HEK293 (cell line): Measurements from ENCODE around the gene PIEZO1.

ENCODE experiments used
- CTCF ChIA-PET: fragments of 350-600 bp; formaldehyde crosslinking; extraction: SDS; loops from one replicate; lab custom pipeline; 2021; ENCODE audit warnings: antibody characterized with exemption; lab: Yijun Ruan, JAX
- POLR2A ChIA-PET: fragments of 300-600 bp; formaldehyde crosslinking; extraction: SDS; loops from one replicate; lab custom pipeline; 2020; ENCODE audit warnings: antibody characterized with exemption, inconsistent platforms; lab: Yijun Ruan, JAX
- H3K27ac ChIP-seq: fragments of 200-500 bp; sonication (Bioruptor generic); 2 replicates; pipeline ENCODE4 v1.5.1; 2014; ENCODE audit warnings: low read depth, low read length, control low read depth, inconsistent platforms; ENCODE audit errors: extremely low read depth
- H3K36me3 ChIP-seq, 2 experiments: fragments of 200-500 bp in 1 of 2; sonication (Bioruptor generic) in 1 of 2; 1 replicate in 1 of 2; 2 replicates in 1 of 2; pipeline ENCODE4 v1.5.1; 2014 to 2017; ENCODE audit warnings: inconsistent platforms in 2 of 2, low read length in 2 of 2; ENCODE audit not compliant: control insufficient read depth in 2 of 2, insufficient read depth in 1 of 2
- H3K4me1 ChIP-seq: fragments of 200-500 bp; sonication (Bioruptor generic); 2 replicates; pipeline ENCODE4 v1.5.1; 2014; ENCODE audit warnings: mild to moderate bottlenecking, low read length, inconsistent platforms; ENCODE audit not compliant: control insufficient read depth, insufficient read depth
- H3K4me3 ChIP-seq: 2 replicates; pipeline ENCODE4 v1.5.1; 2011; ENCODE audit warnings: low read depth, mild to moderate bottlenecking, control low read depth, low read length, moderate library complexity
- H3K9me3 ChIP-seq: fragments of 200-500 bp; sonication (Bioruptor generic); 2 replicates; pipeline ENCODE4 v1.5.1; 2014; ENCODE audit warnings: low read depth, low read length, inconsistent platforms; ENCODE audit not compliant: control insufficient read depth, insufficient read depth
- MZF1 ChIP-seq: fragments of 450-650 bp; formaldehyde crosslinking; IDR thresholded peaks from 2 replicates; pipeline ENCODE4 v1.5.1; 2017; ENCODE audit warnings: missing biosample characterization, missing genetic modification characterization, borderline replicate concordance
- REST ChIP-seq: fragments of 450-650 bp; formaldehyde crosslinking; IDR thresholded peaks from 2 replicates; pipeline ENCODE4 v1.5.1; 2016; ENCODE audit warnings: missing biosample characterization, missing genetic modification characterization
- ZBTB17 ChIP-seq: fragments of 450-650 bp; formaldehyde crosslinking; IDR thresholded peaks from 2 replicates; pipeline ENCODE4 v1.5.1; 2016; ENCODE audit warnings: missing biosample characterization, missing genetic modification characterization
- ZBTB44 ChIP-seq: fragments of 450-650 bp; IDR thresholded peaks from 2 replicates; pipeline ENCODE4 v1.5.1; 2018; ENCODE audit warnings: missing biosample characterization, mild to moderate bottlenecking, missing genetic modification characterization
- ZNF221 ChIP-seq: fragments of 450-650 bp; formaldehyde crosslinking; IDR thresholded peaks from 2 replicates; pipeline ENCODE4 v1.5.1; 2017; ENCODE audit warnings: missing biosample characterization, missing genetic modification characterization, borderline replicate concordance
- ZNF394 ChIP-seq: fragments of 450-650 bp; formaldehyde crosslinking; IDR thresholded peaks from 2 replicates; pipeline ENCODE4 v1.5.1; 2016; ENCODE audit warnings: missing biosample characterization, missing genetic modification characterization, mild to moderate bottlenecking, moderate library complexity, borderline replicate concordance
- ZNF404 ChIP-seq: fragments of 450-650 bp; formaldehyde crosslinking; IDR thresholded peaks from 2 replicates; pipeline ENCODE4 v1.5.1; 2017; ENCODE audit warnings: missing biosample characterization, missing genetic modification characterization
- ZNF423 ChIP-seq: fragments of 450-650 bp; formaldehyde crosslinking; IDR thresholded peaks from 2 replicates; pipeline ENCODE4 v1.5.1; 2016; ENCODE audit warnings: missing biosample characterization, missing genetic modification characterization
- ZNF530 ChIP-seq: fragments of 450-650 bp; formaldehyde crosslinking; IDR thresholded peaks from 2 replicates; pipeline ENCODE4 v1.5.1; 2016; ENCODE audit warnings: low read depth, missing biosample characterization, missing genetic modification characterization
- ZNF544 ChIP-seq: fragments of 450-650 bp; formaldehyde crosslinking; IDR thresholded peaks from 2 replicates; pipeline ENCODE4 v1.5.0; 2017; ENCODE audit warnings: missing biosample characterization, missing genetic modification characterization
- ZNF558 ChIP-seq: fragments of 450-650 bp; formaldehyde crosslinking; IDR thresholded peaks from 2 replicates; pipeline ENCODE4 v1.5.1; 2016; ENCODE audit warnings: missing biosample characterization, missing genetic modification characterization
- ZNF571 ChIP-seq: fragments of 450-650 bp; formaldehyde crosslinking; IDR thresholded peaks from 2 replicates; pipeline ENCODE4 v1.5.0; 2017; ENCODE audit warnings: missing biosample characterization, missing genetic modification characterization
- ZNF621 ChIP-seq: fragments of 450-650 bp; formaldehyde crosslinking; IDR thresholded peaks from 2 replicates; pipeline ENCODE4 v1.5.1; 2017; ENCODE audit warnings: missing biosample characterization, missing genetic modification characterization
- ZNF629 ChIP-seq: fragments of 450-650 bp; formaldehyde crosslinking; IDR thresholded peaks from 2 replicates; pipeline ENCODE4 v1.5.1; 2017; ENCODE audit warnings: missing biosample characterization, missing genetic modification characterization

Gene PIEZO1

GRCh38 chr16:88724855-88725555, 60.0 kb downstream of the PIEZO1 start:
- ChIA-PET POLR2A (no interaction called here), CTCF (no interaction called here)
- Histone ChIP-seq H3K9me3 (no peaks in the 10 kb centered on the region), H3K4me1 (no peaks in the 10 kb centered on the region), H3K27ac (no peak overlapping the region), H3K36me3 (peaks cover 0 to 75% of the 10 kb centered on the region in 2 experiments; a peak in 2 of 3 replicates), H3K4me3 (no peak overlapping the region)
- TF ChIP-seq ZNF629 (tag by site-specific recombination): no peak
- TF ChIP-seq ZNF558 (tag by site-specific recombination): no peak
- TF ChIP-seq MZF1 (tag by site-specific recombination): no peak
- TF ChIP-seq ZNF571 (tag by site-specific recombination): no peak
- no peak for TF ChIP-seq REST
- TF ChIP-seq ZNF404 (tag by site-specific recombination): no peak

GRCh38 chr16:88723911-88724310, 61.1 kb downstream of the PIEZO1 start:
- Histone ChIP-seq H3K36me3 (peaks cover 0 to 86% of the 10 kb centered on the region in 2 experiments; a peak in 2 of 3 replicates), H3K9me3 (no peaks in the 10 kb centered on the region), H3K4me3 (no peak overlapping the region), H3K4me1 (no peaks in the 10 kb centered on the region), H3K27ac (no peak overlapping the region)
- TF ChIP-seq ZNF621 (tag by site-specific recombination) (no peak), ZNF221 (no peak), ZNF571 (tag by site-specific recombination) (no peak)
- CTCF ChIA-PET: interaction anchor here (0.7 to 2.5 kb wide), 2 partner anchors 13 to 97 kb away, joined by 5 to 6 read pairs; no protein-coding TSS in a partner anchor
- POLR2A ChIA-PET: no interaction called here

GRCh38 chr16:88723507-88723887, 61.5 kb downstream of the PIEZO1 start:
- Histone ChIP-seq H3K4me3 (no peak overlapping the region), H3K4me1 (no peaks in the 10 kb centered on the region), H3K9me3 (no peaks in the 10 kb centered on the region), H3K27ac (no peak overlapping the region), H3K36me3 (peaks cover 0 to 90% of the 10 kb centered on the region in 2 experiments; a peak in 2 of 3 replicates)
- ChIA-PET CTCF (interaction anchor here (2.5 kb wide), 1 partner anchor 14 kb away, joined by 6 read pairs; no protein-coding TSS in a partner anchor), POLR2A (no interaction called here)
- TF ChIP-seq ZBTB44 (tag by site-specific recombination): no peak
- TF ChIP-seq ZNF423: no peak
- TF ChIP-seq ZBTB17 (tag by site-specific recombination): no peak
- TF ChIP-seq ZNF530 (tag by site-specific recombination): no peak
- no peak for TF ChIP-seq ZNF544 (tag by site-specific recombination)
- no peak for TF ChIP-seq ZNF404 (tag by site-specific recombination)
- TF ChIP-seq ZNF394 (tag by site-specific recombination): no peak
